Measurements from ENCODE around the gene LRTM2. TPM values are rescaled to one million over a fixed set of nuclear protein-coding genes. Genes with fewer than 3 reads are reported as not detected.

LRTM2 gene
- total and polyA plus RNA-seq, 2 experiments from 2014 or later = not detected

GRCh38 chr12:1847411-1847810, 27.0 kb downstream of the LRTM2 start:
- Histone ChIP-seq H3K9me3 (ENCODE audit: low read depth) (no peaks in the 10 kb centered on the region), H4K20me1 (ENCODE audit: insufficient read depth, poor library complexity, severe bottlenecking) (no peaks in the 10 kb centered on the region), H3K27me3 (no peaks in the 10 kb centered on the region), H2AFZ (no peak overlapping the region), H3K36me3 (replicated peaks; ENCODE audit: insufficient read depth, low read depth) (no peaks in the 10 kb centered on the region), H3K4me1 (ENCODE audit: insufficient read depth) (no peaks in the 10 kb centered on the region), H3K4me2 (no peak overlapping the region), H3K4me3 (no peak overlapping the region), H3K27ac (no peak overlapping the region), H3K9me2 (replicated peaks; ENCODE audit: insufficient read depth) (no peaks in the 10 kb centered on the region), H3K79me2 (no peaks in the 10 kb centered on the region)
- no peak for TF ChIP-seq EZH2phosphoT487 (IDR thresholded peaks at IDR 0.05; ENCODE audit: low read depth, severe bottlenecking, unreplicated experiment)
- TF ChIP-seq CTCF (IDR thresholded peaks at IDR 0.05; ENCODE audit: poor library complexity) = no peak
- no peak for TF ChIP-seq EZH2 (IDR thresholded peaks at IDR 0.05; ENCODE audit: borderline replicate concordance)
- 64% methylated on average over 4 of the region's 4 CpGs for WGBS (ENCODE audit: low lambda C conversion rate, missing lambda C conversion rate)
- no peak for DNase-seq (ENCODE audit: low spot score)

- H3K9me3 ChIP-seq (ENCODE audit: low read depth) = no peaks in the 10 kb centered on the region
- no peak for DNase-seq (ENCODE audit: low spot score)
- no peak overlapping the region for H3K27ac ChIP-seq
- H3K9me2 ChIP-seq (replicated peaks; ENCODE audit: insufficient read depth) = no peaks in the 10 kb centered on the region
- no peak overlapping the region for H3K4me3 ChIP-seq
- H3K79me2 ChIP-seq = no peaks in the 10 kb centered on the region
- H3K27me3 ChIP-seq = no peaks in the 10 kb centered on the region
- TF ChIP-seq EZH2phosphoT487 (IDR thresholded peaks at IDR 0.05; ENCODE audit: low read depth, severe bottlenecking, unreplicated experiment) = no peak
- no peak for TF ChIP-seq EZH2 (IDR thresholded peaks at IDR 0.05; ENCODE audit: borderline replicate concordance)
- no peak for TF ChIP-seq CTCF (IDR thresholded peaks at IDR 0.05; ENCODE audit: poor library complexity)
- H3K4me2 ChIP-seq = no peak overlapping the region
- H4K20me1 ChIP-seq (ENCODE audit: insufficient read depth, poor library complexity, severe bottlenecking) = no peaks in the 10 kb centered on the region
- WGBS (ENCODE audit: low lambda C conversion rate, missing lambda C conversion rate) = 82% methylated on average over 10 of the region's 10 CpGs
- H2AFZ ChIP-seq = no peak overlapping the region
- no peaks in the 10 kb centered on the region for H3K4me1 ChIP-seq (ENCODE audit: insufficient read depth)
- no peaks in the 10 kb centered on the region for H3K36me3 ChIP-seq (replicated peaks; ENCODE audit: insufficient read depth, low read depth)
These were observed 27.8 kb downstream of the LRTM2 start for GRCh38 chr12:1848146-1848545.

- no peak overlapping the region for H2AFZ ChIP-seq
- 92% methylated on average over 6 of the region's 6 CpGs for WGBS (ENCODE audit: low lambda C conversion rate, missing lambda C conversion rate)
- no peaks in the 10 kb centered on the region for H3K9me2 ChIP-seq (replicated peaks; ENCODE audit: insufficient read depth)
- H3K36me3 ChIP-seq (replicated peaks; ENCODE audit: insufficient read depth, low read depth) = no peaks in the 10 kb centered on the region
- H3K4me3 ChIP-seq = no peak overlapping the region
- H3K79me2 ChIP-seq = no peaks in the 10 kb centered on the region
- no peaks in the 10 kb centered on the region for H3K27me3 ChIP-seq
- H3K27ac ChIP-seq = no peak overlapping the region
- DNase-seq (ENCODE audit: low spot score) = no peak
- no peaks in the 10 kb centered on the region for H3K4me1 ChIP-seq (ENCODE audit: insufficient read depth)
- no peaks in the 10 kb centered on the region for H4K20me1 ChIP-seq (ENCODE audit: insufficient read depth, poor library complexity, severe bottlenecking)
- H3K4me2 ChIP-seq = no peak overlapping the region
- TF ChIP-seq EZH2 (IDR thresholded peaks at IDR 0.05; ENCODE audit: borderline replicate concordance) (no peak), CTCF (IDR thresholded peaks at IDR 0.05; ENCODE audit: poor library complexity) (no peak)
- no peaks in the 10 kb centered on the region for H3K9me3 ChIP-seq (ENCODE audit: low read depth)
These were observed 28.4 kb downstream of the LRTM2 start for GRCh38 chr12:1848745-1849144.

- TF ChIP-seq CTCF (IDR thresholded peaks at IDR 0.05; ENCODE audit: poor library complexity) (no peak), EZH2 (IDR thresholded peaks at IDR 0.05; ENCODE audit: borderline replicate concordance) (no peak)
- no peak overlapping the region for H3K27ac ChIP-seq
- 77% methylated on average over 7 of the region's 7 CpGs for WGBS (ENCODE audit: low lambda C conversion rate, missing lambda C conversion rate)
- H3K36me3 ChIP-seq (replicated peaks; ENCODE audit: insufficient read depth, low read depth) = no peaks in the 10 kb centered on the region
- no peak overlapping the region for H3K4me3 ChIP-seq
- no peaks in the 10 kb centered on the region for H3K9me2 ChIP-seq (replicated peaks; ENCODE audit: insufficient read depth)
- H3K27me3 ChIP-seq = no peaks in the 10 kb centered on the region
- H3K79me2 ChIP-seq = no peaks in the 10 kb centered on the region
- no peaks in the 10 kb centered on the region for H3K4me1 ChIP-seq (ENCODE audit: insufficient read depth)
- no peak overlapping the region for H3K4me2 ChIP-seq
- no peaks in the 10 kb centered on the region for H4K20me1 ChIP-seq (ENCODE audit: insufficient read depth, poor library complexity, severe bottlenecking)
- no peak for DNase-seq (ENCODE audit: low spot score)
- H2AFZ ChIP-seq = no peak overlapping the region
- H3K9me3 ChIP-seq (ENCODE audit: low read depth) = no peaks in the 10 kb centered on the region
These were observed 30.9 kb downstream of the LRTM2 start for GRCh38 chr12:1851151-1851701.
